Pancreas (tissue), 10 donors: ENCODE results near the gene GPR148. TPM values are rescaled to one million over a fixed set of nuclear protein-coding genes. Genes with fewer than 3 reads are reported as not detected.
"Not testable (repeated sequence)": the region's sequence is repeated elsewhere in the genome, so short reads cannot be mapped to it uniquely, and the experiment has no call there.

ENCODE experiments used
- ATAC-seq, 4 donors: fragments of 200-7000 bp; cut with Tn5 transposase; one replicate each; pipeline versions ENCODE4 v1.8.0 to v1.9.1; 2020; ENCODE audit warnings: mild to moderate bottlenecking in 4 of 4, moderate library complexity in 4 of 4
- DNase-seq, 6 donors: peaks; one replicate each; pipeline ENCODE4 v3.0.0-alpha.2; 2020
- FAIRE-seq: peaks from 2 replicates; lab custom pipeline; 2012; peaks lifted over from hg19 to GRCh38; lab: Jason Lieb, UNC
- H3K27ac ChIP-seq, 4 donors: fragments of 200-600 bp; sonication (generic); 1 replicate in 3 of 4; 2 replicates in 1 of 4; pipeline versions ENCODE4 v1.5.0 to v1.8.0; 2020
- H3K27me3 ChIP-seq, 4 donors: fragments of 200-600 bp; one replicate each; pipeline ENCODE4 v1.8.0; 2021
- H3K36me3 ChIP-seq, 3 donors: fragments of 200-600 bp; sonication (generic) in 1 of 3; one replicate each; pipeline versions ENCODE4 v1.5.0 to v1.8.0; 2020 to 2021
- H3K4me1 ChIP-seq, 3 donors: fragments of 200-600 bp; one replicate each; pipeline ENCODE4 v1.8.0; 2021
- H3K4me3 ChIP-seq, 4 donors: fragments of 200-600 bp; sonication (generic) in 2 of 4; one replicate each; pipeline versions ENCODE4 v1.5.0 to v1.8.0; 2020 to 2021
- H3K9me3 ChIP-seq, 4 donors: fragments of 200-600 bp; one replicate each; pipeline ENCODE4 v1.8.0; 2021
- WGBS, 2 donors: extraction: QIAGEN DNeasy Blood & Tissue Kit; methylation state at CpG; one replicate each; pipeline ENCODE4 v1.1.7; 2013; 5-methylcytosine and 5-hydroxymethylcytosine counted together
- intact Hi-C, 3 donors: fragments of 100-400 bp; cut with DNase I; formaldehyde crosslinking; loops; one replicate each; pipeline versions ENCODE4 v1.11.1 to v1.14.2; 2022
- polyA plus RNA-seq, 2 donors: library from polyadenylated mRNA; stranded (reverse); fragments of 200-250 nt; gene quantifications; one replicate each; pipeline ENCODE4 v1.2.3, GENCODE V29; 2013
- total RNA-seq, 6 donors: library from RNA; stranded (reverse); fragmentation: NEBNext Ultra II Directional in 4 of 6; extraction: Animal tissue kit (Norgen Biotek cat#: 25700) in 4 of 6; gene quantifications; one replicate each; pipeline versions ENCODE4 v1.2.1 to v1.2.4, GENCODE V29; 2021 to 2023
- TF ChIP-seq, protein P1 (sequence below), 4 donors: fragments of 200-600 bp; sonication (generic) in 3 of 4; IDR thresholded peaks; one replicate each; pipeline versions ENCODE4 v1.5.0 to v1.8.0; 2021; ENCODE audit warnings: antibody characterized with exemption in 4 of 4
- donor health status: healthy with polysubstance abuse.
- donor health status: DM: no; HTN: no; CAD: no; lungs with moderate emphysema.
- donor health status: DM: no; HTN: no; CAD: no.
- donor health status: control.
- donor health status: control.
- donor health status: Bipolar disorder and iron deficiency.
- donor health status: DM: yes; HTN: yes; CAD: no.
- donor health status: DM: no; HTN: no; CAD: no.
- donor health status: DM: no; HTN: no; CAD: no.
- donor health status: DM: yes; HTN: yes; CAD: no.

The GPR148 gene
- total and polyA plus RNA-seq, 8 donors, result 0.14 to 1.2 (median 0.36) TPM

DNA sequence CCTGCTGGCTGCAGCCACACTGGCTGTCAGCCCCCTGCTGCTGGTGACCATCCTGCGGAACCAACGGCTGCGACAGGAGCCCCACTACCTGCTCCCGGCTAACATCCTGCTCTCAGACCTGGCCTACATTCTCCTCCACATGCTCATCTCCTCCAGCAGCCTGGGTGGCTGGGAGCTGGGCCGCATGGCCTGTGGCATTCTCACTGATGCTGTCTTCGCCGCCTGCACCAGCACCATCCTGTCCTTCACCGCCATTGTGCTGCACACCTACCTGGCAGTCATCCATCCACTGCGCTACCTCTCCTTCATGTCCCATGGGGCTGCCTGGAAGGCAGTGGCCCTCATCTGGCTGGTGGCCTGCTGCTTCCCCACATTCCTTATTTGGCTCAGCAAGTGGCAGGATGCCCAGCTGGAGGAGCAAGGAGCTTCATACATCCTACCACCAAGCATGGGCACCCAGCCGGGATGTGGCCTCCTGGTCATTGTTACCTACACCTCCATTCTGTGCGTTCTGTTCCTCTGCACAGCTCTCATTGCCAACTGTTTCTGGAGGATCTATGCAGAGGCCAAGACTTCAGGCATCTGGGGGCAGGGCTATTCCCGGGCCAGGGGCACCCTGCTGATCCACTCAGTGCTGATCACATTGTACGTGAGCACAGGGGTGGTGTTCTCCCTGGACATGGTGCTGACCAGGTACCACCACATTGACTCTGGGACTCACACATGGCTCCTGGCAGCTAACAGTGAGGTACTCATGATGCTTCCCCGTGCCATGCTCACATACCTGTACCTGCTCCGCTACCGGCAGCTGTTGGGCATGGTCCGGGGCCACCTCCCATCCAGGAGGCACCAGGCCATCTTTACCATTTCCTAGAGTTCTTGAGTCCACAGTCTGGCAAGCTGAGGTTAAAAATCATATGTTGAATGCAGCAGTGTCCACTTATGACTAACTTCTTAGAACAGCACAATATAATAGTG lies 741 bp downstream of the GPR148 start:
- Histone ChIP-seq H3K27me3 (no peaks in the 10 kb centered on the region), H3K4me3 (no peak overlapping the region), H3K27ac (no peak overlapping the region), H3K9me3 (no peaks in the 10 kb centered on the region), H3K4me1 (peaks cover 0 to 8% (median 8%) of the 10 kb centered on the region in 3 donors), H3K36me3 (no peaks in the 10 kb centered on the region)
- intact Hi-C loops, result no loop called here
- ATAC-seq (no peak), FAIRE-seq (no peak), DNase-seq (peak in 2 of 6 donors; percentile 32 to 65)
- 95% methylated on average over 17 of the region's 17 CpGs for WGBS, 2 donors
- TF ChIP-seq, protein P1, sequence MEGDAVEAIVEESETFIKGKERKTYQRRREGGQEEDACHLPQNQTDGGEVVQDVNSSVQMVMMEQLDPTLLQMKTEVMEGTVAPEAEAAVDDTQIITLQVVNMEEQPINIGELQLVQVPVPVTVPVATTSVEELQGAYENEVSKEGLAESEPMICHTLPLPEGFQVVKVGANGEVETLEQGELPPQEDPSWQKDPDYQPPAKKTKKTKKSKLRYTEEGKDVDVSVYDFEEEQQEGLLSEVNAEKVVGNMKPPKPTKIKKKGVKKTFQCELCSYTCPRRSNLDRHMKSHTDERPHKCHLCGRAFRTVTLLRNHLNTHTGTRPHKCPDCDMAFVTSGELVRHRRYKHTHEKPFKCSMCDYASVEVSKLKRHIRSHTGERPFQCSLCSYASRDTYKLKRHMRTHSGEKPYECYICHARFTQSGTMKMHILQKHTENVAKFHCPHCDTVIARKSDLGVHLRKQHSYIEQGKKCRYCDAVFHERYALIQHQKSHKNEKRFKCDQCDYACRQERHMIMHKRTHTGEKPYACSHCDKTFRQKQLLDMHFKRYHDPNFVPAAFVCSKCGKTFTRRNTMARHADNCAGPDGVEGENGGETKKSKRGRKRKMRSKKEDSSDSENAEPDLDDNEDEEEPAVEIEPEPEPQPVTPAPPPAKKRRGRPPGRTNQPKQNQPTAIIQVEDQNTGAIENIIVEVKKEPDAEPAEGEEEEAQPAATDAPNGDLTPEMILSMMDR (IDR thresholded peaks at IDR 0.05), result no peak

DNA sequence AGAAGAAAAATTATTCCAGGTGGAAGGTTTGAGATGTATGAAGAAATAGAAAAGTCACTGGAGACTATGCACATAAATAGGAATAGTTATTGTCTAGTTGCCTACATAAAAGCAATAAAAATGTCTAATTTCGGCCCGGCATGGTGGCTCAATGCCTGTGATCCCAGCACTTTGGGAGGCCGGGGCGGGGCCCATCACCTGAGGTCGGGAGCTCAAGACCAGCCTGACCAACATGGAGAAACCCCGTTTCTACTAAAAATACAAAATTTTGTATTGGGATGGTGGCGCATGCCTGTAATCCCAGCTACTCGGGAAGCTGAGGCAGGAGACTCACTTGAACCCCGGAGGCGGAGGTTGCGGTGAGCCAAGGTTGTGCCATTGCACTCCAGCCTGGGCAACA lies 3.4 kb downstream of the GPR148 start:
- WGBS, 2 donors, result 90 to 92% methylated on average over 11 of the region's 11 CpGs
- H3K27me3 ChIP-seq, H3K36me3 ChIP-seq, intact Hi-C loops, ATAC-seq, H3K9me3 ChIP-seq, H3K4me1 ChIP-seq, H3K27ac ChIP-seq, H3K4me3 ChIP-seq, FAIRE-seq, DNase-seq: not testable (repeated sequence)

DNA sequence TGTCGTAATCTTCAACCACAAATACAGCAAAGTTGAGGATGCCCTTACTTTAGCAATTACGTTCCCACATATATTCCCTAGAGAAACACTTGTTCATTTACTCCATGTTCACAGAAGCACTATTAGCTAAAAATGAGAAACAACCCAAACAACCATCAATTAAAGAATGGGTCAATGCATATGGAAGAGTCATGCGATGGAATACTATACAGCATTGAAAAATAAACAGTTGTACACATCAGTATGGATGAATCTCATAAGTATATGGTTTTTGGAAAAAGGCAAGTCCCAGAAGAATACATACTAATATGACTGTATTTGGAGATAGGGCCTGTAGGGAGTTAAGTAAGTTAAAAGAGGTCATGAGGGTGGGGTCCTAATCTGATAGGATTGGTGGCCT lies 6.3 kb downstream of the GPR148 start:
- H3K27me3 ChIP-seq, result no peaks in the 10 kb centered on the region
- WGBS, 2 donors, result 94 to 95% methylated on average over 3 of the region's 3 CpGs
- intact Hi-C loops, result no loop called here
- H3K9me3 ChIP-seq, result no peaks in the 10 kb centered on the region
- DNase-seq (no peak), ATAC-seq (no peak), FAIRE-seq (no peak)
- H3K4me3 ChIP-seq, result no peak overlapping the region
- no peak overlapping the region for H3K27ac ChIP-seq
- TF ChIP-seq, protein P1 (IDR thresholded peaks at IDR 0.05), result no peak
- no peaks in the 10 kb centered on the region for H3K4me1 ChIP-seq
- H3K36me3 ChIP-seq, result no peaks in the 10 kb centered on the region

DNA sequence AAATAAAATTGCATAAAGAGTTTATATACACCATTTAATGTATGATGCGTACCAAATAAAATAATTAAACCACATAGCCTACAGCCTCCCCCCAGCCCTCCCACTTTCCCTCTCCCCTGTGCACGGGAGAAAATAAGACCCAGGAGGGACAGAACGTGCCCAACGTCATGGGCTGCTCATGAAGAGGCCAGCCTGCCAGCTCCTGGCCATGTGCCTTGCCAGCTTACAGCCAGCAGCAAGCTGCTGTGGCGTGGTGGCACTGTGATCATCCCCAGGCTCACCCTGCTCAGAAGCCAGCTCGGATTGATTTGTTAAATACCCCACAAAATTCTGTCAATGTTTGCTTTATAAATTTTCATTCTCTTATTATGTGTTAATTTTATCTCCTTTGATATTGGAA lies 7.6 kb downstream of the GPR148 start:
- 71 to 75% methylated on average over 6 of the region's 6 CpGs for WGBS, 2 donors
- Histone ChIP-seq H3K27me3 (no peaks in the 10 kb centered on the region), H3K36me3 (no peaks in the 10 kb centered on the region), H3K4me1 (no peaks in the 10 kb centered on the region), H3K4me3 (no peak overlapping the region), H3K9me3 (no peaks in the 10 kb centered on the region), H3K27ac (no peak overlapping the region)
- TF ChIP-seq, protein P1 (IDR thresholded peaks at IDR 0.05), result no peak
- no peak for DNase-seq
- intact Hi-C loops, result no loop called here
- no peak for ATAC-seq
- FAIRE-seq, result no peak

DNA sequence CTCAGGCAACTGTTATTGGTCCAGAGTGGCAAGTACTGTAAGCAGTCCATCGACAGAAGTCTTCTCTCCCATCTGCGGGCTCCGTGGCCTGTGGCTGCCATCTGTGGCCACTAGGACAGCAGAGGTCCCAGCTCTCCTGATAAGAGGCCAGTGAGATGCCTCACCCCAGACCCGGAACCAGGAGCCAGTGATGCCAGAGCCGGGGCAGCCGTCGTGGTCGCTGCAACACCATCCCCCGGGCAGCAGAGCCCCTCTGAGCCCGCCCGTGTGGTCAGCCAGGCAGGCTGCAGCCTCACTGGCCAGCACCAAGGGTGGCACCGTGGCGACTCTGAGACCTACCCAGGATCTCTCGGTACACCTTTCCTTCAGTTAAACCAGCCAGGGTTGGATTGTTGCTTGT lies 8.7 kb downstream of the GPR148 start:
- FAIRE-seq (no peak), DNase-seq (no peak), ATAC-seq (no peak)
- Histone ChIP-seq H3K27ac (no peak overlapping the region), H3K4me3 (no peak overlapping the region), H3K4me1 (no peaks in the 10 kb centered on the region), H3K9me3 (no peaks in the 10 kb centered on the region), H3K27me3 (no peaks in the 10 kb centered on the region), H3K36me3 (no peaks in the 10 kb centered on the region)
- WGBS, 2 donors, result 85 to 91% methylated on average over 14 of the region's 14 CpGs
- TF ChIP-seq, protein P1 (IDR thresholded peaks at IDR 0.05), result no peak
- intact Hi-C loops, result no loop called here
